HFF-Myc (cell line): ENCODE data around the gene LDLRAD4.

Experiments
- DNase-seq: peaks from one replicate; pipeline ENCODE4 v3.0.0-alpha.2; 2011; ENCODE audit warnings: low read depth; ENCODE audit errors: extremely low read depth
- H3K4me3 ChIP-seq: replicated peaks from 2 replicates; pipeline ENCODE4 v1.5.1; 2011; ENCODE audit warnings: low read depth, mild to moderate bottlenecking, control low read depth, low read length
- TF ChIP-seq, protein P1 (sequence below): IDR thresholded peaks from 2 replicates; pipeline ENCODE4 v1.5.1; 2012; ENCODE audit warnings: mild to moderate bottlenecking, low read depth, low read length, control low read depth; ENCODE audit errors: missing control alignments

The LDLRAD4 gene

GRCh38 chr18:13217971-13218367 is 591 bp upstream of the LDLRAD4 start:
- TF ChIP-seq, protein P1, sequence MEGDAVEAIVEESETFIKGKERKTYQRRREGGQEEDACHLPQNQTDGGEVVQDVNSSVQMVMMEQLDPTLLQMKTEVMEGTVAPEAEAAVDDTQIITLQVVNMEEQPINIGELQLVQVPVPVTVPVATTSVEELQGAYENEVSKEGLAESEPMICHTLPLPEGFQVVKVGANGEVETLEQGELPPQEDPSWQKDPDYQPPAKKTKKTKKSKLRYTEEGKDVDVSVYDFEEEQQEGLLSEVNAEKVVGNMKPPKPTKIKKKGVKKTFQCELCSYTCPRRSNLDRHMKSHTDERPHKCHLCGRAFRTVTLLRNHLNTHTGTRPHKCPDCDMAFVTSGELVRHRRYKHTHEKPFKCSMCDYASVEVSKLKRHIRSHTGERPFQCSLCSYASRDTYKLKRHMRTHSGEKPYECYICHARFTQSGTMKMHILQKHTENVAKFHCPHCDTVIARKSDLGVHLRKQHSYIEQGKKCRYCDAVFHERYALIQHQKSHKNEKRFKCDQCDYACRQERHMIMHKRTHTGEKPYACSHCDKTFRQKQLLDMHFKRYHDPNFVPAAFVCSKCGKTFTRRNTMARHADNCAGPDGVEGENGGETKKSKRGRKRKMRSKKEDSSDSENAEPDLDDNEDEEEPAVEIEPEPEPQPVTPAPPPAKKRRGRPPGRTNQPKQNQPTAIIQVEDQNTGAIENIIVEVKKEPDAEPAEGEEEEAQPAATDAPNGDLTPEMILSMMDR, result no peak
- no peak for DNase-seq
- no peak overlapping the region for H3K4me3 ChIP-seq

GRCh38 chr18:13218997-13219396 is 437 bp downstream of the LDLRAD4 start:
- no peak overlapping the region for H3K4me3 ChIP-seq
- TF ChIP-seq, protein P1, result no peak

DNA sequence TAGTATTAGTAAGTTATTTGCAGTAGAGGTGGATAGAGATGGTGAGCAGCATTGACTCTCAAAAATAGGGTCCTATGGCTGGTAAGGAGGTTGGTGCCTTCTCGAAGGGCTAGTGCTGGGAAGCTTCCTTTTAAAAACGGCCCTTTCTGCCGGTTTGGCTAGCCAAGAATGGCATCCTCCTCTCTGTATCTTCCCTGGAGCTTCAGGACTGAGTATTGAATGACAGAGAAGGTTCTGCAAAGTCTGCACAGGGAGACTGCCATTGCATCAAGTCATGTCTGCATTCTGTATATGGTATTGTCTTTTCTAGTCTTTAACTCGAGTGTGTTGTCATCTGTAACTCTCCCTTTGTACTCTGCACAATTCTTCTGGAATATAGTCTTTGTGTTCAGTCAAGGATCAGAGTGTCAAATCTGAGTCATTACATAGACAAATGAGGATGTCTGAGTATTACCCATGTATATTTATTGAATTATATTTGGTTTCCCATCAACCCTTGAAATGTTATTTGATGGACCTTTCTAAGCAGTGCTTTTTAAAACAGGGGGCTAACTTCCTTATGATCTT is 1.1 kb downstream of the LDLRAD4 start:
- TF ChIP-seq, protein P1, result no peak
- no peak overlapping the region for H3K4me3 ChIP-seq
- no peak for DNase-seq

More at GRCh38 chr18:13218997-13219396, 437 bp downstream of the LDLRAD4 start:
- no peak for DNase-seq

DNA sequence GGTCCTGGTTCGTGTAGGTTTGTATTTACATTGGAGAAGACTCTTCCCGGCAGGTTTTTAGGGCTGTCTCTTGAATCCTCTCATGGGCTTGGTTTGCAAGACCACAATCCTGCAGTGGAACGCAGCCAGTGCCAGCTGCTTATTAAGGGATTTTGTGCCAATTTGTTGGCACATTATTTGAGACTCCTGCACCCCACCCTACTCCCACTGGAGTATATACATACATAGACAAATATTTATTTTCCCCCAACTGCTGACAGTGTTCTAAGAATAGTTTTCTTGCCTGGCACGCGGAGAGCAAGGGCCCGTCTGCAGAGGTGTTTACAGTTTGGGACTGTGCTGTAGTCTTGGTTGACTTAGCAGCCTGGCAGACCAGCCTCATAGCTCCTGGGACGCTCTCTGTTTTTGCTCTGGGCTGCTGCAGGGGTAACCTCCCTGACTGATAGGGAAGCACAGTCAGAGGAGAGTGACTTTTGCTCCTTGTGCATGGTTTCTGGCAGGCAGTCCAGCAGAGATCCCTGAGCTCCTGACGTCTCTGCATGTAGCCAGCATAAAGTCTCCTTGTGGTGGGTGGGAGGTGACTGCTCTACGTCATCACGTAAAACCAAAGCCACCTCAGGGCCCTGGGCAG is 1.9 kb downstream of the LDLRAD4 start:
- TF ChIP-seq, protein P1, result no peak
- no peak for DNase-seq
- H3K4me3 ChIP-seq, result no peak overlapping the region

GRCh38 chr18:13221869-13222855 is 3.6 kb downstream of the LDLRAD4 start:
- H3K4me3 ChIP-seq, result no peak overlapping the region
- no peak for DNase-seq
- TF ChIP-seq, protein P1, result no peak

- H3K4me3 ChIP-seq, result no peak overlapping the region
- no peak for DNase-seq
- TF ChIP-seq, protein P1, result no peak
Observed at GRCh38 chr18:13222856-13223281, 4.3 kb downstream of the LDLRAD4 start.
